K562 (cell line): ENCODE results near the gene MED13L. TPM values are rescaled to one million over a fixed set of nuclear protein-coding genes. Genes with fewer than 3 reads are reported as not detected.
A peak's percentile ranks its signal among the peaks of the same experiment; 100 is the strongest.

Experiments used
- MCM3 ChIP-seq: fragments of 450-650 bp; IDR thresholded peaks from 2 replicates; pipeline ENCODE4 v1.6.1; 2016
- RCOR1 ChIP-seq, 2 experiments: IDR thresholded peaks; 2 replicates each; pipeline ENCODE4 v1.6.1; 2012; ENCODE audit warnings: low read depth in 2 of 2, low read length in 2 of 2, borderline replicate concordance in 1 of 2, improper control_type of control experiment in 1 of 2
- REST ChIP-seq, 2 experiments: fragments of 450-650 bp; formaldehyde crosslinking in 1 of 2; IDR thresholded peaks; 2 replicates each; pipeline versions ENCODE4 v1.4.0 to v1.6.1; 2014 to 2020; ENCODE audit warnings: mild to moderate bottlenecking in 2 of 2, borderline replicate concordance in 1 of 2, low read depth in 1 of 2
- polyA plus RNA-seq, 8 experiments: library from polyadenylated mRNA; depleted of rRNA in 4 of 8; stranded (reverse) in 5 of 8; unstranded in 3 of 8; fragments of >200 nt; fragmentation: Nextera tagmentation in 2 of 8; fragmentation: Illumina TruSeq in 1 of 8; extraction: Ambion mirVana in 2 of 8; extraction: Trizol in 1 of 8; gene quantifications; 2 replicates each; pipeline versions ENCODE4 v1.2.1 to v1.2.3, GENCODE V29; 2011 to 2014; ENCODE audit warnings: inconsistent platforms in 1 of 8, missing spikeins in 1 of 8
- total RNA-seq, 7 experiments: library from RNA; depleted of rRNA in 6 of 7; stranded (reverse); fragments of >200 nt in 6 of 7; fragmentation: Illumina TruSeq in 2 of 7; extraction: Trizol in 2 of 7; gene quantifications; 2 replicates each; pipeline versions ENCODE4 v1.2.1 to v1.2.3, GENCODE V29; 2011 to 2021; ENCODE audit warnings: low replicate concordance in 1 of 7
- TF ChIP-seq, protein P1 (sequence below), 2 experiments: fragments of 450-650 bp in 1 of 2; sonication (generic) in 1 of 2; formaldehyde crosslinking in 1 of 2; IDR thresholded peaks; 2 replicates each; pipeline versions ENCODE4 v1.7.1 to v1.9.0; 2016 to 2022; ENCODE audit warnings: inconsistent platforms in 1 of 2, mild to moderate bottlenecking in 1 of 2, missing genetic modification reagents in 1 of 2

The MED13L gene
- total and polyA plus RNA-seq, 9 of the 15 experiments (the other 6 are each of a cell fraction or from before 2014, with no cell fraction given): 13.4 to 90.3 (median 36.9) TPM

DNA sequence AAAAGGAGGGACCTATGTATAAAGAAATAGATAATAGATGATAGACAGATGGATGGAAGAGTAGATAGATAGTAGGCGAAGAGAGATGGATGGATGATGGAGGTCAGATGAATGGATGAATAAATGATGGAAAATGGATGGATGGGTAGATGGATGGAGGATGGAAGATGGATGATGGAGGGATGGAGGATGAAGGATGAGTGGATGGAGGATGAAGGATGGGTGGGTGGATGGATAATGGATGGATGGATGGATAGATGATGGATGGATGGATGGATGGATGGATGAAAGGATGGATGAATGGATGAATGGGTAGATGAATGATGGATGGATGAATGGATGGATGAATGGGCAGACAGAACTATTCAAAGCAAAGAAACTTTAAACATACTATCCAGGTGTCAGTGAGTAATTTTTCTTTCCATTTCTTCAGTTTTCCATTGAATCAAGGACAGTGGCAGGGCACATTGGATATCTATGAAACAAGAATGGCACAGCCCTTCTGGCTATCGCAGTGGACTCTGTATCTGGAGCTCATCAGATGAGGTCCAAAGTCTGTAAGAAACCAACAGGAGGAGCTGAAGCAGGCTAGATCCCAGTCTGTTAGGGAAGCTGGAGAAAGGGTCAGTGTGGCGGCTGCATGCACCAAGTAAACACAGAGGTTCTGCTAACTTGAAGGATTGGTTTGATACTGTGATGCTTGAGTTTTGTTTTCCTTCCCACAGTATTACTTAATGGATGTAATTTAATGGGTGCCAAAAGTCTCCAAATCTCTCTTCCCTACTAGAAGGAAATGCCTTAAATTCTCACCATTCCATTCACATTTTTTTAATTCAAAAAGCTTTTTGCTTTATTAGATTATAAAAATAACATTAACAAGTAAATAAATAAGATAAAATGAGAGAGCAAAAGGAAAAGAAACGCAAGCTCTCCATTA is 18.1 kb upstream of the MED13L start (continued):
- no peak for TF ChIP-seq REST (IDR thresholded peaks at IDR 0.05; ENCODE audit: borderline replicate concordance)
- TF ChIP-seq REST (CRISPR knock-in tag; IDR thresholded peaks at IDR 0.05; ENCODE audit: low read depth): no peak
- TF ChIP-seq, protein P1, sequence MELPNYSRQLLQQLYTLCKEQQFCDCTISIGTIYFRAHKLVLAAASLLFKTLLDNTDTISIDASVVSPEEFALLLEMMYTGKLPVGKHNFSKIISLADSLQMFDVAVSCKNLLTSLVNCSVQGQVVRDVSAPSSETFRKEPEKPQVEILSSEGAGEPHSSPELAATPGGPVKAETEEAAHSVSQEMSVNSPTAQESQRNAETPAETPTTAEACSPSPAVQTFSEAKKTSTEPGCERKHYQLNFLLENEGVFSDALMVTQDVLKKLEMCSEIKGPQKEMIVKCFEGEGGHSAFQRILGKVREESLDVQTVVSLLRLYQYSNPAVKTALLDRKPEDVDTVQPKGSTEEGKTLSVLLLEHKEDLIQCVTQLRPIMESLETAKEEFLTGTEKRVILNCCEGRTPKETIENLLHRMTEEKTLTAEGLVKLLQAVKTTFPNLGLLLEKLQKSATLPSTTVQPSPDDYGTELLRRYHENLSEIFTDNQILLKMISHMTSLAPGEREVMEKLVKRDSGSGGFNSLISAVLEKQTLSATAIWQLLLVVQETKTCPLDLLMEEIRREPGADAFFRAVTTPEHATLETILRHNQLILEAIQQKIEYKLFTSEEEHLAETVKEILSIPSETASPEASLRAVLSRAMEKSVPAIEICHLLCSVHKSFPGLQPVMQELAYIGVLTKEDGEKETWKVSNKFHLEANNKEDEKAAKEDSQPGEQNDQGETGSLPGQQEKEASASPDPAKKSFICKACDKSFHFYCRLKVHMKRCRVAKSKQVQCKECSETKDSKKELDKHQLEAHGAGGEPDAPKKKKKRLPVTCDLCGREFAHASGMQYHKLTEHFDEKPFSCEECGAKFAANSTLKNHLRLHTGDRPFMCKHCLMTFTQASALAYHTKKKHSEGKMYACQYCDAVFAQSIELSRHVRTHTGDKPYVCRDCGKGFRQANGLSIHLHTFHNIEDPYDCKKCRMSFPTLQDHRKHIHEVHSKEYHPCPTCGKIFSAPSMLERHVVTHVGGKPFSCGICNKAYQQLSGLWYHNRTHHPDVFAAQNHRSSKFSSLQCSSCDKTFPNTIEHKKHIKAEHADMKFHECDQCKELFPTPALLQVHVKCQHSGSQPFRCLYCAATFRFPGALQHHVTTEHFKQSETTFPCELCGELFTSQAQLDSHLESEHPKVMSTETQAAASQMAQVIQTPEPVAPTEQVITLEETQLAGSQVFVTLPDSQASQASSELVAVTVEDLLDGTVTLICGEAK (IDR thresholded peaks at IDR 0.05): peak; percentile 73
- TF ChIP-seq, protein P1 (CRISPR knock-in tag; IDR thresholded peaks at IDR 0.05): no peak
- peak in 1 of 2 experiments; percentile 15; a peak in 1 of 4 replicates for TF ChIP-seq RCOR1 (IDR thresholded peaks at IDR 0.05; ENCODE audit: borderline replicate concordance in 1 of 2, low read depth in 2 of 2, low read length in 2 of 2)
- 0 out of 2 replicates have a peak, but pooled peaks have one; percentile 56 for TF ChIP-seq MCM3
